ENCODE results near the gene RELN. TPM values are rescaled to one million over a fixed set of nuclear protein-coding genes. Genes with fewer than 3 reads are reported as not detected.
"Not testable (repeated sequence)": the region's sequence is repeated elsewhere in the genome, so short reads cannot be mapped to it uniquely, and the experiment has no call there.

The RELN gene
- total RNA-seq, result 1 to 10 TPM in 3 of 10 donors, under 1 TPM in 7; 0.22 to 1.9 (median 0.77) TPM
- polyA plus RNA-seq, result 1 to 10 TPM in 1 of 2 donors, under 1 TPM in 1; 0.95 to 1.0 TPM
- long read RNA-seq, donor 1, result 0 reads
- long read RNA-seq, donor 2, partial matches to known transcripts, result 1 of 1 reads
- long read RNA-seq, donor 2, other reads (novel, unspliced or antisense), result 0 of 1 reads
- long read RNA-seq, donor 3, result 0 reads

- no peak for DNase-seq
- Histone ChIP-seq H3K9me3 (no peaks in the 10 kb centered on the region), H3K27me3 (peaks cover 0 to 87% (median 68%) of the 10 kb centered on the region in 7 donors), H3K4me1 (peaks cover 0 to 15% (median 6%) of the 10 kb centered on the region in 9 donors), H3K4me3 (peak within 1 kb of the TSS; percentile 1 to 50 (median 47)), H3K36me3 (no peaks in the 10 kb centered on the region), H3K27ac (no peak within 1 kb of the TSS)
- ATAC-seq, result peak in 2 of 8 donors; percentile 29 to 31
- intact Hi-C loops (cut with DNase I), result no loop called here
- WGBS, 2 donors, result 0 to 1% methylated on average over 55 to 89 of the region's 89 CpGs
- no peak for TF ChIP-seq CTCF (IDR thresholded peaks at IDR 0.05)
Measured at GRCh38 chr7:103989200-103989784, at the start of gene RELN. RELN (minus strand) TSS chr7:103989658; CDS start chr7:103989356, 302 bp downstream.

GRCh38 chr7:104038136-104038535 is 48.7 kb upstream of the RELN start:
- Histone ChIP-seq H3K27ac (no peak overlapping the region), H3K36me3 (no peaks in the 10 kb centered on the region), H3K4me1 (no peaks in the 10 kb centered on the region), H3K4me3 (no peak overlapping the region), H3K27me3 (peaks cover 0 to 4% (median 0%) of the 10 kb centered on the region in 7 donors), H3K9me3 (peaks cover 0 to 16% (median 0%) of the 10 kb centered on the region in 11 donors)
- intact Hi-C loops (cut with DNase I), result no loop called here
- DNase-seq, result no peak
- no peak for TF ChIP-seq CTCF (IDR thresholded peaks at IDR 0.05)
- ATAC-seq, result no peak
- WGBS, 2 donors, result 83% methylated on average over 2 of the region's 2 CpGs

GRCh38 chr7:104036889-104037288 is 47.4 kb upstream of the RELN start:
- WGBS, 2 donors, result 64 to 73% methylated on average over 3 of the region's 3 CpGs
- peaks cover 0 to 16% (median 0%) of the 10 kb centered on the region in 11 donors for H3K9me3 ChIP-seq
- DNase-seq; H3K27me3 ChIP-seq; intact Hi-C loops (cut with DNase I); ATAC-seq; H3K4me1 ChIP-seq; H3K36me3 ChIP-seq; H3K4me3 ChIP-seq; H3K27ac ChIP-seq: not testable (repeated sequence)

- intact Hi-C loops (cut with DNase I), result no loop called here
- Histone ChIP-seq H3K27me3 (peaks cover 0 to 4% (median 0%) of the 10 kb centered on the region in 7 donors), H3K27ac (no peak overlapping the region), H3K4me3 (no peak overlapping the region), H3K9me3 (peaks cover 0 to 16% (median 0%) of the 10 kb centered on the region in 11 donors), H3K4me1 (no peaks in the 10 kb centered on the region), H3K36me3 (no peaks in the 10 kb centered on the region)
- TF ChIP-seq CTCF (IDR thresholded peaks at IDR 0.05), result no peak
- 27 to 31% methylated on average over 4 of the region's 4 CpGs for WGBS, 2 donors
- DNase-seq (no peak), ATAC-seq (no peak)
Measured at GRCh38 chr7:104035351-104035750, 45.9 kb upstream of the RELN start.

GRCh38 chr7:104034679-104035078 is 45.2 kb upstream of the RELN start:
- DNase-seq, result no peak
- no peak for TF ChIP-seq CTCF (IDR thresholded peaks at IDR 0.05)
- 77 to 100% methylated on average over 1 of the region's 1 CpG for WGBS, 2 donors

More at GRCh38 chr7:104034679-104035078, 45.2 kb upstream of the RELN start:
- Histone ChIP-seq H3K27ac (no peak overlapping the region), H3K4me1 (no peaks in the 10 kb centered on the region), H3K9me3 (peaks cover 0 to 16% (median 0%) of the 10 kb centered on the region in 11 donors), H3K4me3 (no peak overlapping the region), H3K27me3 (peaks cover 0 to 4% (median 0%) of the 10 kb centered on the region in 7 donors), H3K36me3 (no peaks in the 10 kb centered on the region)
- no peak for ATAC-seq
- intact Hi-C loops (cut with DNase I), result no loop called here
